Ovary (tissue), 3 donors: ENCODE results near the gene DKK3.

Source experiments
- CTCF ChIP-seq, 3 donors: fragments of 450-650 bp in 2 of 3; fragments of 200-600 bp in 1 of 3; IDR thresholded peaks; one replicate each; pipeline versions ENCODE4 v1.5.1 to v1.8.0; 2016 to 2022; ENCODE audit warnings: antibody characterized with exemption in 3 of 3, mild to moderate bottlenecking in 1 of 3
- EP300 ChIP-seq: sonication (generic); formaldehyde crosslinking; IDR thresholded peaks from one replicate; pipeline ENCODE4 v1.6.1; 2017; ENCODE audit warnings: antibody characterized with exemption
- donor health status: DM: no; HTN: no; CAD: no.

GRCh38 chr11:11971906-11972547 lies 36.4 kb downstream of the DKK3 start:
- TF ChIP-seq EP300: no peak
- TF ChIP-seq CTCF (IDR thresholded peaks at IDR 0.05): no peak
